Occipital lobe (tissue), 2 donors: ENCODE measurements around the gene RDH13. TPM values are rescaled to one million over a fixed set of nuclear protein-coding genes. Genes with fewer than 3 reads are reported as not detected.
"Not testable (repeated sequence)": the region's sequence is repeated elsewhere in the genome, so short reads cannot be mapped to it uniquely, and the experiment has no call there.

Experiments
- DNase-seq: peaks from one replicate; lab custom pipeline; 2025; lab: John Stamatoyannopoulos, UW
- total RNA-seq: library from RNA; depleted of rRNA; stranded (reverse); fragments of >200 nt; gene quantifications from one replicate; pipeline ENCODE4 v1.2.3, GENCODE V29; 2014

Gene RDH13
- total RNA-seq, 1 donor from 2014 or later: 15.0 TPM

GRCh38 chr19:55079400-55080038 lies 16.6 kb upstream of the RDH13 start:
- DNase-seq: no peak

- no peak for DNase-seq
Measured at GRCh38 chr19:55078996-55079395, 16.0 kb upstream of the RDH13 start.

- no peak for DNase-seq
Measured at GRCh38 chr19:55077106-55077505, 14.2 kb upstream of the RDH13 start.

- no peak for DNase-seq
Measured at GRCh38 chr19:55076321-55076720, 13.4 kb upstream of the RDH13 start.

GRCh38 chr19:55075371-55075998 lies 12.5 kb upstream of the RDH13 start, which contains the start of gene EPS8L1:
EPS8L1 (plus strand) TSS chr19:55075869; CDS start chr19:55076445, 576 bp downstream.
- DNase-seq: no peak

DNA sequence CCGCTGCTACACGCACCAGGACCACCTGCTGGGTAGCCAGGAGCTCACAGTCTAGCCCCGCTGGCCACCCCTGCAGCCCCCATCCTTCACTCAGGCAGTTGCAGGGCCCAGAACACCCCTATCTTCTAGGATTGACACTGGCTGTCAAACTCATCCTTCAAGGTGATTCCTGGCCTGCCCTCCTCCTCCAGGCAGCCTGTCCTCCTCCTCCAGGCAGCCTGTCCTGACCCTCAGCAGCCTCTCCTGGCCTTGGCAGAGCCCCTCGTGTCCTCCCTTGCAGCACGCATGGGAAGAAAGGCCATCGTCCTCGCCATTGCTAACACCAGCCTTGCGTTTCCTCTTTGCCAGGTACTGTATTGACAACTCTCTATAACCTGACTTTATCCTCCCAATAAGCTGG lies 9.0 kb upstream of the RDH13 start:
- DNase-seq: no peak

DNA sequence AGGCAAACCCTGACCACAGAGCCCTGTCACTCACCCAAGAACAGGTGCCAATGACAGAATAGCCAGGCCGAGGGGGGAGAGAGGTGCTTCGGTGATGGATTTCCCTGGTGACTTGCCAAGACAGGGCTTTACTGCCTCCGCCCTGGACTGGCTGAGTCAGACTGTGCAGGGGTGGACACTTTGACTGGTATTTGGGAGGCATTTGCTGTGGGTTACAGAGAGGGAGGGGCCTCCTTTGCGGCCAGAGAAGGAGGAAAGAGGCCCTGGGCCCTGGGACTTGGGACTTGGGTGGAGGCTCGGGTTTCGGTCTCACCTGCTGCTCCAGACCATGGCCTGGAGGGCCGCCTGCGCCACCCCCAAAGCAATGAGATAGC lies 8.2 kb upstream of the RDH13 start:
- no peak for DNase-seq

DNA sequence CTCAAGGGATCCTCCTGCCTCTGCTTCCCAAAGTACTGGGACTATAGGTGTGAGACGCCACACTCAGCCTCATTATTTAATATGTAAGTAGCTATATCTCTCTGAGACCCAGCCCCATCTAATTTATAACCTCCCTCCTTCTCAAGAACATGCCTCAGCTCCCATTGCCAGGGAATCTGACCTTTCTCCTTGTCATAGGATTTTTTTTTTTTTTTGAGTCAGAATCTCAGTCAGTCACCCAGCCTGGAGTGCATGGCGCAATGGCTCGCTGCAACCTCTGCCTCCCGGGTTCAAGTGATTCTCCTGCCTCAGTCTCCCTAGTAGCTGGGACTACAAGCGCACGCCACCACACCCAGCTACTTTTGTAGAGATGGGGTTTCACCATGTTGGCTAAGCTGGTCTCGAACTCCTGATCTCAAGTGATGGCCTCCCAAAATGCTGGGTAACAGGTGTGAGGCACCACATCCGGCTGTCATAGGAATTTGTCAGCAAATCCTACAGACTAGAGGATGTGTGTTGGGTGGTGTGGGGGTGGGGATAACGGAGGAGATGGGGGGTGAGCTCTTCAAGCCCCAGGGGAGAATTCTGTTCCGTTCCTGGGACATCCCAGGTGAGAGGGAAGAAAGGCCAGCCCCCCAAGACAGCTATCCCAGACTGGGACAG lies 7.6 kb upstream of the RDH13 start:
- no peak for DNase-seq

- DNase-seq: no peak
Measured at GRCh38 chr19:55069865-55070197, 6.9 kb upstream of the RDH13 start.

DNA sequence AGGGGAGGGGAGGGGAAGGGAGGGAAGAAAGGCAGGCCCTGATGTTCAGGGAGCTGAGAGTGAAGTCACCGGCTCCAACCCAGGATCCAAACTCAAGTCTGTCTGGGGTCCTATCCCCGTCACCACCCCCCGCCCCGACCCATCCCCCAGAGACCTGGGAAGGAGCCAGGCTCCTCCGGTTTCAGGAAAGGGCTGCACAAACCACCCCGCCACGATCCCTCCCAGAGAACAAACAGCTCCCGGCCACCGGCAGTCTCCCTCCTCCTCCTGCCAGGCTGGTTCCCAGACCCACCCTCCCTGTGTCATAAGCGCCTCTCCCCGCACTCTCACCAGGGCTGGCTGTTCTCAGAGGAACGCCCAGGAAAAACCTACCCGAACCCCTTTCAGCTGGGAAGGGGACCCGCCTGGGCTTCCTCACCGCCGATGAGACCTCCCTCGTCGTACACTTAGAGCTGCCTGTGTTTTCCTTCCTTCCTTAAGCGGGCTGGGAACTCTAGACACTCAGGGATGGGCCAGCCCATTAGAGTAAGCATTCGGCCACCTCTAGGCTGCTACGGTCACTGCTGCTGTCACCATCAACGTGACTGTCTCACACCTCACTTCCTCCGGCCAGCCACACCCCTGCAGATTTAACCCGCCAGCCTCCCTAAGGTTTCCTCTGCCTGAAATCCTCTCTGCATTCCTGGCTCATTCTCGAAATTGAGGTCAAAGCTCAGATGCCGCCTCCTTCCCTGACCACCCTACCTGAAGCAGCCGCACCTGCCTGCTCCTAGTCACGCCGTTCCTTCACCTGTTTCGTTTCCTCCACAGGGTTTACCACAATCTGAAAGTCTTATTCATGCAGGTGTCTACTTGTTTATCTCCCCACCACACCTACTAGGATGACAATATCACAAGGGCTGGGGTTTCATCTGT lies 6.3 kb upstream of the RDH13 start:
- no peak for DNase-seq

DNA sequence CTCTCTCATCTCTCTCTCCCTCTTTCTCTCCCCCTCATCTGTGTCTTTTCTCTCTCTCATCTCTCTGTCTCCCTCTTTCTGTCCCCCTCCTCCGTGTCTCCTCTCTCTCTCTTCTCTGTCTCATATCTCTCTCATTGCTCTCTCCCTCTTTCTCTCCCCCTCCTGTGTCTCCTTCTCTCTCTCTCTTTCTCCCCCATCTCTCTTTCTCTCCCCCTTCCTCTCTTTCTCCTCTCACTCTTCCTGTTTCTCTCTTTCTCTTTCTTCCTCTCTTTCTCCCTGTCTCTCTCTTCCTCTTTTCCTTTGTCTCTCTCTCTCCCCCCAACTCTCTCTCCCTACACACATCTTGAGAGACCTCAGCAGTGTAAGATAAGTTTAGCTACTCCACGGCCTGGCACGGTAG lies 4.9 kb upstream of the RDH13 start:
- no peak for DNase-seq

- no peak for DNase-seq
Measured at GRCh38 chr19:55066107-55066709, 3.3 kb upstream of the RDH13 start.

DNA sequence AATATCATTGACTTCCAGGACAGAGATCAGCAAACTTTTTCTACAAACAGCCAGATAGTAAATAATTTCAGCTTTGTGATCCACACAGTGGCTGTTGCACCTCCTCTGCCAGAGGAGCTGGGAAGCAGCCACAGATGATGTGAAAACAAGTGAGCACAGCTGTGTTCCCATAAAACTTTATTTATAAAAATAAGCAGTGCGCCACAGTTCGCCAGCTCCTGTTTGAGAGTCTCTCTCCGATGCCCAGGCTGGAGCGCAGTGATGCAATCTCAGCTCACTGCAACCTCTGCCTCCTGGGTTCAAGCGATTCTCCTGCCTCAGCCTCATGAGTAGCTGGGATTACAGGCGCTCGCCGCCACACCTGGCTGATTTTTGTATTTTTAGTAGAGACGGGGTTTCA lies 2.6 kb upstream of the RDH13 start:
- not testable (repeated sequence) for DNase-seq

DNA sequence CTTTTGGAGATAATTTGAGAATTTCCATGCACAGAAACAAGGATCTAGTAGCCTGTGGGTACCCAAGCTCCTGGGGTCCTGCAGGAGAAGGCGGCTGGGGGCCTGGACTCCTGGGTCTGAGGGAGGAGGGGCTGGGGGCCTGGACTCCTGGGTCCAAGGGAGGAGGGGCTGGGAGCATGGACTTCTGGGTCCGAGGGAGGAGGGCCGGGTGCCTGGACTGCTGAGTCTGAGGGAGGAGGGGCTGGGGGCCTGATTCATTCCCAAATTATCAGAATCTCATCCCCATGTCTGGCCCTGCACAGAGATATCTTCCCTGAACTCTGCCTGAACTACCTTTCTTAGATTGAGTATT lies 520 bp upstream of the RDH13 start:
- no peak for DNase-seq

DNA sequence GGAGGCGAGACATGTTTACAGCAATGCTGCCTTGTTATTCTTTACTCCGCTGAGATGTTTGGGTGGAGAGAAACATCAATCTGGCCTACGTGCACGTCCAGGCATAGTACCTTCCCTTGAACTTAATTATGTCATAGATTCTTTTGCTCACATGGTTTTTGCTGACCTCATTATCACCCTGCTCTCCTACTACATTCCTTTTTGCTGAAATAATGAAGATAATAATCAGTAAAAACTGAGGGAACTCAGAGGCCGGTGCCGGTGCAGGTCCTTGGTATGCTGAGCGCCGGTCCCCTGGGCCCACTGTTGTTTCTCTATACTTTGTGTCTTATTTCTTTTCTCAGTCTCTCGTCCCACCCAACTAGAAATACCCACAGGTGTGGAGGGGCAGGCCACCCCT lies 2.7 kb downstream of the RDH13 start:
- not testable (repeated sequence) for DNase-seq

DNA sequence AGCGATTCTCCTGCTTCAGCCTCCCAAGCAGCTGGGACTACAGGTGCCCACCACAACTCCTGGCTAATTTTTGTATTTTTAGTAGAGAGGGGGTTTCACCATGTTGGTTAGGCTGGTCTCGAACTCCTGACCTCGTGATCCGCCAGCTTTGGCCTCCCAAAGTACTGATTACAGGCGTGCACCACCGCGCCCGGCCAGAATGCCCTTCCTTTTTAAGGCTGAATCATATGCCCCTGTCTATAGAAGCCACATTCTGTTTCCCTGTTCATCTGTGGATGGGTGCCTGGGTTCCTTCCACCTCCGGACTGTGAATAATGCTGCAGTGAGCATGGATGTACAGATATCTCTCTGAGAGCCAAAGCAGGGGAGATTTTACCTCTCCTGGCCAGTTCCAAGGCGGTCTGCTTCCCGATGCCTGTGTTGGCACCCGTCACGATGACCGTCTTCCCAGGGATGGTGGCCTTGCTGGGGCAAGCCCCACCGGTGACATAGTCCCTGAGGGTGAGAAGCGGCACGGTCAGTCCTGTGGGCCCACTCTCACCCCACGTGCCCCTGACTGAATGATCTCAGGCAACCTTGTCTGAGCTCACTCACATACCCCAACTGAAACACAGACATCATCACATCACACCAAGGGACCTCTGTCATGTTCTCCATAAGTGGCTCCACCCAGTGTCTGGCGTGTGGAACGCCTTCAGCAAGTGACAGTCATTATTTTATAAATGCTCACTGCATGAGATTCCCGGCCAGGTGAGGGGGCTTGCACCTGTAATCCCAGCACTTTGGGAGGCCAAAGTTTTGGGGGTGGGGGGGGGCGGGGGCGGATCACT lies 4.0 kb downstream of the RDH13 start:
- DNase-seq: no peak

DNA sequence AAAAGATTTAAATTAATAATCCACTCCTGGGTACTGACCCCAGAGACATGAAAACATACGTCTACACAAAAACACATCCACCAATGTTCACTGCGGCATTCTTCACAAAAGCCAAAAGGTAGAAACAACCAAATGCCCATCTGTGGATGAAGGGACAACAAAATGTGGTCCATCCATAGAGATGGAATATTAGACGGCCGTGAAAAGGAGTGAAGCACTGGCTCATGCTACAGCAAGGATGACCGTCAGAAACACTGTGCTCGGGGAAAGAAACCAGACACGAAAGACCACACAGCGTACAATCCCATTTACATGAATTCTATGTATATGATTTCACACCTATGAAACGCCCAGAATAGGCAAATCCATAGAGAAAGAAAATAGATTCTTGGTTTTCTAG lies 6.1 kb downstream of the RDH13 start:
- DNase-seq: no peak

GRCh38 chr19:55053735-55054134 lies 9.2 kb downstream of the RDH13 start:
- no peak for DNase-seq

- no peak for DNase-seq
Measured at GRCh38 chr19:55050749-55051532, 12.0 kb downstream of the RDH13 start.

DNA sequence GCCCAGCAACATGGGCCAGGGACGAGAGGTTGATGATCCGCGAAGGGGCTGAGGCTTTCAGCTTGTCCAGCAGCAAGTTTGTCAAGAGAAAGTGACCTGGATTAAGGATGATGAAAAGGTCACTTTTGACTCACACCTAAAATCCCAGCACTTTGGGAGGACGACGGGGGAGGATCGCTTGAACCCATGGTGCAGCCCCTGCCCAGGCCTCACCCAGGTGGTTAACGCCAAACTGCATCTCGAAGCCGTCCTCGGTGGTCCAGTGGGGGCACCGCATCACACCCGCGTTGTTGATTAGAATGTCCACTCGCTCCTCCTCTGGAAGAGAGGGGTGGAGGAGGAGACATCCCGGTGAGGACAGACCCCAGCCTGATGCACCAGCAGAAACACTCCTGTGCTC lies 14.5 kb downstream of the RDH13 start:
- DNase-seq: no peak
